Measurements from ENCODE around the gene KRTAP1-5.
"Not testable (repeated sequence)": the region's sequence is repeated elsewhere in the genome, so short reads cannot be mapped to it uniquely, and the experiment has no call there.

KRTAP1-5 gene

DNA sequence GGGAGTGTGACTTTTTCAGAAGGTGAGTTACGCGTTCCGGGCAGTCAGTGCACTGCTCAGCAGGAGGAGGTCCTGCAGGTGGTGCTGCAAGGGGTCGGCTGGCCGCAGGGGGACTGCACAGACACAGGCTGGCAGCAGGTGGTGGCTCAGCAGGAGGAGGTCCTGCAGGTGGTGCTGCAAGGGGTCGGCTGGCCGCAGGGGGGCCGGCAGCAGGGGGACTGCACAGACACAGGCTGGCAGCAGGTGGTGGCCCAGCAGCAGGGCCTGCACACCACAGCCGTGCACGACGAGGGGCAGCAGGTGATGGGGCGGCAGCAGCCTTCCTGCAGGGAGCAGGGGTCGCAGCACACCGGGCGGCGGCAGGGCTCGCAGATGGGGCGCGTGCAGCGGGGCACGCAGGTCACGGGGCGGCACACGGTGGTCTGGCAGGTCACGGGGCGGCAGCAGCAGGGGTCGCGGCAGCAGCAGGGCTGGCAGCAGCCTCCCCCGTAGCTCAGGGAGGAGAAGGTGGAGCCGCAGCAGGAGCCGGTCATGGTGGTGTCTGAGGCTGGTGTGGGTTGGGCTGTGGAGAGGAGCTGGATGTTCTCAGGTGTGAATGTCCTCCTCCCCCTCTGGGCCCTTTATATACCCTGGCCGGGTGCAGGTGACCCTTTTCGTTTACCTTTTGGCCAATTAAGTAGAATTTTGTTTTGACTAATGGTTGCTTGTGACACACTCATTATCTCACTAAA, 19.9 kb upstream of the KRTAP1-5 start, which contains the start of gene KRTAP2-1:
Gene KRTAP2-1, minus strand, starts transcription at position 582 of the 731 bp plus-strand sequence. Its CDS starts 49 bp downstream, at position 533.
- not testable (repeated sequence) for DNase-seq

DNA sequence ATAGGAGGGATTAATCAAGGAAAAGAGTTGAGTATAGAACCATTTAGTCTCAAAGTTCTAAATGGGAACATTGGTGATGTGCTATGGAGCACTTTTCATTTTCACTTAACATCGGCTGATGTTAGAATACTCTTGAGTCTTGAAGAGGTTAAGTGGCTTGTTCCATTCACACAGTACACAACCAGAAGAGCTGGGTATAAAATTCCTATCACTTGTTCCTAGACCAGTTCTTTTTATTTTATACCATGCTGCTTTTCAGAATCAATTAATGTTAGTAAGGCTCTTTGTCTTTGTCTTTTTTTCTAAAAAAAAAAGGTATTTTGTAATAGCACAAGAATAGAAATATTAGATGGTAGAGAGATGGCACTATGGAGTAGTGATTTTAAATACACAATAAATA, 15.9 kb upstream of the KRTAP1-5 start:
- no peak for DNase-seq

- DNase-seq: not testable (repeated sequence)
Measured at GRCh38 chr17:41040783-41041571, 14.0 kb upstream of the KRTAP1-5 start, which contains the start of gene KRTAP1-1. TSS of gene KRTAP1-1 (minus strand) at chr17:41041450. CDS start at chr17:41041397, 53 bp downstream.

GRCh38 chr17:41037853-41038350, 10.9 kb upstream of the KRTAP1-5 start:
- DNase-seq: no peak

- DNase-seq: not testable (repeated sequence)
Measured at GRCh38 chr17:41034346-41034935, 7.4 kb upstream of the KRTAP1-5 start, which contains the start of gene KRTAP1-3. TSS of gene KRTAP1-3 (minus strand) at chr17:41034874. CDS start at chr17:41034821, 53 bp downstream.

DNA sequence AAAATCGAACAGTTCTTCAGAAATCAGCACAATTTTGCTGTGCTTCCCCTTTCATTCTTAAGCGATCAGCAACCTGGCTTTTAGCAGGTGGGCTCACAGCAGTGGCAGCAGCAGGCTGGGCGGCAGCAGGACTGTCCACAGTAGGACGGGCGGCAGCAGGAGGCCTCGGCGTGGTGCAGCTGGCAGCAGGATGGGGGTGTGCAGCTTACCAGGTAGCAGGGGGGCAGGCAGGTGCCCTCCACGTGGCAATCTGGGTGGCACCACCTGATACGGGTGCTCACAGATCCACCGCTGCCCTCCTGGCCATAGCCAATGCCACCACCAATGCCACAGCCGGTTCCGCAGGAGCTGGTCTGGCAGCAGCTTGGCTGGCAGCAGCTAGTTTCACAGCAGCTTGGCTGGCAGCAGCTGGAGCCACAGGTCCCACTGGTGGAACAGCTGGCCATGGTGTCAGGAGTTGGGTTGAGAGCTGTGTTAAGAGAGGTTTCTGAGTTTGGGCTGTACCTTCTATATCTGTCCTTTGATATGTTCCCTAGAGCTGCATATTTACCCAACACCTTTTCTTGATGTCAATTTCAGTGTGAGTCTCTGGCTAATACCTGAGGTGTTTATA, 2.7 kb upstream of the KRTAP1-5 start, which contains the start of gene KRTAP1-4:
Gene KRTAP1-4, minus strand, starts transcription at position 563 of the 613 bp plus-strand sequence. Its CDS starts 117 bp downstream, at position 446.
- DNase-seq: no peak

DNA sequence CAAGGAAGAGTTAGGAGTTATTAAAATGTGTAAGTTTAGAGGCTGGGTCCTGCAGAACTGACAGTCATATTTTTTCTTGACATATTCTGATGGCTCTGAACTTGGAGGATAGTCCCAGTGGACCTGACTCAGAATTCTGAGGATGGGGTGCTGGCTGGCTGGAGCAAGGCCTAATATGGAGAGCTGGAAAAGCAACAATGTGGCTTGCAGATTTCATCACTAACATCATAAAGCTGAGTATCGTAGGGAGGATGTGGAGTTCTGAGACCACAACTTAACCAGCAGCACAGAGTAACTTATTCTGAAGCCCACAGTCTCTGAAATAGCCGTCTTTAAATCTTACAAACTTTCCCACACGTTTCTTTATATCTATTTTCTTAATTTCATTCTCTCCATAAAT, 2.3 kb downstream of the KRTAP1-5 start:
- DNase-seq: no peak

GRCh38 chr17:41020336-41020735, 6.7 kb downstream of the KRTAP1-5 start:
- DNase-seq: no peak

DNA sequence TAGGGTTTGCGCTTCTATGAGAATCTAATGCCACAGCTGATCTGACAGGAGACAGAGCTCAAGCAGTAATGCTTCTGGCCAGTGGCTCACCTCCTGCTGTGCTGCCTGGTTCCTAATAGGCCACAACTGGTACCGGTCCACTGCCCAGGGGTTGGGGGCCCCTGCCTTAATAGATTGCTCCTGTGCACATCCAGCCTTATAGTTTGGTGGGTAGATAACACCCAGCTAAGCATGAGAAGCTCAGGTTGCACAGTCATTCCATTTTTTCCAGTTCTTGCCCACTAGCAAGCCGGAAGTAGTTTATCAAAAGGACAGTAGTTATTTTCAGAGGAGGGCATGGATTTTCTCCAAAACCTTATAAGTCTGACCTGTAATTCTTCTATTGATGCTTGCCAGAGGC, 7.6 kb downstream of the KRTAP1-5 start:
- no peak for DNase-seq

- no peak for DNase-seq
Measured at GRCh38 chr17:41018541-41018940, 8.5 kb downstream of the KRTAP1-5 start.

- no peak for DNase-seq
Measured at GRCh38 chr17:41016578-41017215, 10.3 kb downstream of the KRTAP1-5 start.

DNA sequence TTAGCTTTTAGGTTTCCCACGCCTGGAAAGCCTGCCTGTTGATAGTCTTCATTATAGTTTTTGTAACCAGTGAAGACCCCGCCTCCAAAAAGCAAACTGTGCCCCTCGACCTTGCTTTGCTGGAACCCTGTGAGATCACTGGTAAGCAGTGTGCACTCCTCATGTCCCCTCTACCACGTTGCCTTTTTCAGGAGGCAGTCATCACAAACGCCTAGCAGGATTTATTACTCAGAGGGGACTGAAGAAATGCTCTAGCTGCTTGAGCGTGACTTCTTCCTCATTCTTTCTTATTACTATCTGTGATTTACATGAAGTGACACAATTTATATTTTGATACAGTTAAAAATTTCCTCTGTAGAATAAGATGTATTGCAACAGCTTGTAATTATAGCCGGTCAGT, 11.6 kb downstream of the KRTAP1-5 start:
- no peak for DNase-seq

GRCh38 chr17:41013606-41014005, 13.4 kb downstream of the KRTAP1-5 start:
- no peak for DNase-seq

DNA sequence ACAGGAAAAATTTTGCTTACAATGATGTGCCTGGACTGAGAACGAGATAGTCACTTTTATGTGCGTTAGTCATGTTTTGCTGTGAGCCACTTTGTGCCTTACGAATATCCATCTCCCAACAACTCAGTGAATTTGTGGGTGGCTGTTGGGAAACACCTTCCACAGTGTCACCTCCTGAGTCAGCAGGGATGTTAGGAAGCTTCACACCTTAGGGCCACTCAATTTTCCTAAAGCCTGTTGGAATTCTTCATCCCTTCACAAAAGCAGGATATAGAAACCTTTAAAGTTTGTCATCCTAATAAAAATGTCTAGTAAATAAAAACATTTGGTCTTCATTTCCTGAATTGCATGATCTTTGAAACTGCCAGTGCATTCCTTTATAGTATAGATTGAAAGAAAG, 13.8 kb downstream of the KRTAP1-5 start:
- DNase-seq: no peak

DNA sequence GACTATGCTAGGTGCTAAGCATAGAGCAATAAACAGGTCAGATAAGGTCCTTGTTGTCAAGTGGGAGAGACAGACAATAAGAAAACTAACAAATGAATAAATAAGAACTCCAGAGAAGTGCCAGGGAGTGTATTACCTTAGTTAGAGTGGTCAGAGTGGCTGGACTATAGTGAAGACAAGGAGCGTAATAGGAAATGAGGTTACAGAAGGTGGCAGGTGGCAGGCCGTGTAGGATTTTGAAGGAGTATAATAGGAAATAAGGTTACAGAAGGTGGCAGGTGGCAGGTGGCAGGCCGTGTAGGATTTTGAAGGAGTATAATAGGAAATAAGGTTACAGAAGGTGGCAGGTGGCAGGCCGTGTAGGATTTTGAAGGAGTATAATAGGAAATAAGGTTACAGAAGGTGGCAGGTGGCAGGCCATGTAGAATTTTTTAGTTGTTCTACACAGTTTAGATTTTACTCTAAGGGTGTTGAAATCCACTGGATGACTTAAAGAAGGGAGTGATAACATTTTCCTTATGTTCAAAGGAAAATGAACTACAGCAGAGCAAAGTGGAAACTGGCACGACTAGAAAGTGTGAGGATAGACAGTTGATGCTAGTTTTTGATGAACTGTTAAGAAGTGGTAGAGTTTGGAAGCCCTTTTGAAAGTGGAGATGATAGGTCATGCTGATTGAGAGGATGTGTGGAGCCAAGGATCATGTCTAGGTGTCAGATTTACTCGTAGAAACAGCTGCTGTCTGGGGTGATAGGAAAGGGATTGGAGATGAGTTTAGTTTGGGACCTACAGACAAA, 14.5 kb downstream of the KRTAP1-5 start:
- no peak for DNase-seq

DNA sequence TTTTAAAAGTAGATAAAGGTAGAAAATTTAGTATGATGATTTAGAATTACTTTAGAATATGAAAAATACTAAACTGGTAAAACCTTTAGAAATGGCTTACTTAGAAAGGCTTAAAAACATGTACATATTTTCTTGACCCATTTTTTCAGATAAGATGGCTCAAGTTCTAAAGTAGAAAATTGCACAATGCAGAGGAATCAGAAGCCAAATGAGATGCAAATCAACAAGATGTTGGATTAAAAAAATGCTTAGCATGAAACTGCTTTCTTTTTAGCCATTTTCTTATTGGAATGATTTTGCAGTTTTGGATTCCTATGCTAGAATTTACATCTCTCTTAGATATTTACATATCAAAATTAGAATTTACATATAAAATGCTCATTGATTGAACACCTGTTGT, 16.6 kb downstream of the KRTAP1-5 start:
- no peak for DNase-seq

DNA sequence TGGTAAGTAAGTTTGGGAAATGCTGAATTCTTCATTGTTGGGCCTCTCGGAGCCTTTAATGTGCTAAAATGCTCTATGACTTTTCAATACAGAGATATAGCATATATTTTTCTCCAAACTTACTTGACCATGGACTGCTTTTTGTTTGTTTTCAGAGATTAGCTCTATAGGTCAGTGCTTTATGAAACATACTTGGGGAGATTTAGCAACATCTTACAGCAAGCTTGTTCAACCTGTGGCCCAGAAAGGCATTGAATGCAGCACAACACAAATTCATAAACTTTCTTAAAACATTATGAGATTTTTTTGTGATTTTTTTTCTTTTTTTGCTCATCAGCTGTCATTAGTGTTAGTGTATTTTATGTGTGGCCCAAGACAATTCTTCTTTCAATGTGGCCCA, 17.1 kb downstream of the KRTAP1-5 start:
- no peak for DNase-seq

GRCh38 chr17:41009301-41009760, 17.7 kb downstream of the KRTAP1-5 start:
- DNase-seq: no peak

GRCh38 chr17:41008811-41009210, 18.2 kb downstream of the KRTAP1-5 start, which contains the start of gene KRTAP3-1:
TSS of gene KRTAP3-1 (minus strand) at chr17:41009128. CDS start at chr17:41009074, 54 bp downstream.
- no peak for DNase-seq

DNA sequence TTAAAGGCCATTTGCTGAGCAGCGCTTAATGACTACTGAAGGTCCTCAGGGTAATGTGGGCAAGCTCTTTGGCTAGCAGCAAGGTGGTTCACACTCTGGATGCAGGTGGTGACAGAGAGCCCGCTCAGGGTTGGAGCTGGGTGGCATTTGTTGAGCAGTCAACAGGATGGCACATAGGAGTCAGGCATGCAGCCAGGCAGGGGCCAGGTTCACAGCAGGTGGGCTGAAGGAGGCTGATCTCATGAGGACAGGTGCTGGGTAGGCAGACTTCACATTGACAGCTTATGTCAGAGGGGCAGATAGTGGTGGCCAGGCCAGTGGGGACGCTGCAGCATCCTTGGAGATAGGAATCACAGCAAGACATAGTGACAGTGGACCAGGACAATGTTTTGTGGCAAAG, 22.6 kb downstream of the KRTAP1-5 start:
- DNase-seq: no peak

DNA sequence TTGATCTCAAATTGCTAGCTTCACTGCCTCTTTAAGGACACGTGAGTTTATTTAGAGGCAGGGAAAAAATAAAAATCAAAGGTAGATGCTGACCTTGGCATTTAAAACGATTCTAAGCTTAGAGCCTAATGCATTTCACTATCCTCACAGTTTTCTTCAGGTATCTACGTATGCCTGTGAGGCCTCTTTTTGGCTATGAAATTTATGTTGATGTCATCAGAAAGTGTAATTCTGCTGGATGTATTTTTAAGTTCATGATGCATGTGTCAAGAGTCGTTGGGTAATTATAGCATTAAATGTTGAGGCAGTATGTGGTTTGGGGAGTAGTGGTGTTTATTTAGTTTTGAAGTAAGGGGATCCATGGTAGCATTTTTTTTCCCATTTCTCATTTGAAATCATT, 23.1 kb downstream of the KRTAP1-5 start:
- DNase-seq: no peak

Data from activated gamma-delta T cell (primary cell).